ENCODE measurements around the gene NELL1.

GRCh38 chr11:21142007-21142406, 472.6 kb downstream of the NELL1 start:
- no peak for TF ChIP-seq CTCF (IDR thresholded peaks at IDR 0.05 in 8 of 11, conservative IDR thresholded peaks at IDR 0.05 in 3 of 11)
- TF ChIP-seq POLR2A (IDR thresholded peaks at IDR 0.05) = no peak
- TF ChIP-seq POLR2AphosphoS5 (IDR thresholded peaks at IDR 0.05) = no peak

Data from spleen (tissue), 7 donors.